AG10803 (cell line): ENCODE measurements around the gene TMEM131L.
"Not testable (repeated sequence)": the region's sequence is repeated elsewhere in the genome, so short reads cannot be mapped to it uniquely, and the experiment has no call there.

Source experiments
- DNase-seq: peaks from one replicate; pipeline ENCODE4 v3.0.0; 2010; ENCODE audit warnings: low read depth
- H3K4me3 ChIP-seq: 2 replicates; pipeline ENCODE4 v1.5.1; 2011; ENCODE audit warnings: mild to moderate bottlenecking, low read length, control low read depth
- CTCF ChIP-seq: conservative IDR thresholded peaks from 2 replicates; pipeline ENCODE4 v1.5.1; 2011; ENCODE audit warnings: mild to moderate bottlenecking, low read length, control low read depth, inconsistent platforms

TMEM131L gene

GRCh38 chr4:153556435-153556815 is 90.3 kb downstream of the TMEM131L start:
- no peak for DNase-seq
- no peak for TF ChIP-seq CTCF
- no peak overlapping the region for H3K4me3 ChIP-seq

GRCh38 chr4:153560908-153561307 is 94.7 kb downstream of the TMEM131L start:
- TF ChIP-seq CTCF = no peak
- H3K4me3 ChIP-seq = no peak overlapping the region
- peak; percentile 64 for DNase-seq

GRCh38 chr4:153564630-153565525 is 98.7 kb downstream of the TMEM131L start:
- H3K4me3 ChIP-seq = no peak overlapping the region
- no peak for TF ChIP-seq CTCF
- DNase-seq = peak; percentile 65

GRCh38 chr4:153566631-153567150 is 100.5 kb downstream of the TMEM131L start:
- TF ChIP-seq CTCF = no peak
- H3K4me3 ChIP-seq = no peak overlapping the region
- DNase-seq = no peak

GRCh38 chr4:153567660-153568059 is 101.5 kb downstream of the TMEM131L start:
- not testable (repeated sequence) for H3K4me3 ChIP-seq, DNase-seq

- no peak for TF ChIP-seq CTCF
- DNase-seq = no peak
- H3K4me3 ChIP-seq = no peak overlapping the region
Measured at GRCh38 chr4:153570228-153570973, 104.2 kb downstream of the TMEM131L start.

GRCh38 chr4:153571006-153571545 is 104.9 kb downstream of the TMEM131L start:
- DNase-seq = no peak
- no peak overlapping the region for H3K4me3 ChIP-seq
- no peak for TF ChIP-seq CTCF
